OCI-LY7 (cell line): ENCODE results near the gene PLAAT2. TPM values are rescaled to one million over a fixed set of nuclear protein-coding genes. Genes with fewer than 3 reads are reported as not detected.

Source experiments
- BruUV-seq: library from RNA; stranded (reverse); fragments of 400-500 nt; replicated peaks from 2 replicates; lab custom pipeline; 2021; lab: Mats Ljungman, UMichigan
- CTCF ChIA-PET: fragments of 300-600 bp; sonication (Branson Sonifier 250); formaldehyde crosslinking; loops from one replicate; lab custom pipeline; 2022; ENCODE audit warnings: antibody characterized with exemption; ENCODE audit not compliant: unreplicated experiment; lab: Charles Lee
- POLR2A ChIA-PET: fragments of 300-600 bp; sonication (Branson Sonifier 250); formaldehyde crosslinking; loops from one replicate; lab custom pipeline; 2022; ENCODE audit warnings: antibody characterized with exemption; lab: Charles Lee
- DNase-seq: peaks from one replicate; pipeline ENCODE4 v3.0.0-alpha.2; 2015; ENCODE audit warnings: low spot score
- H2AFZ ChIP-seq: fragments of 200-600 bp; sonication (generic), shearing (Covaris generic); 2 replicates; pipeline ENCODE4 v1.6.1; 2014; ENCODE audit warnings: mild to moderate bottlenecking, antibody characterized with exemption, low read length, moderate library complexity
- H3K27ac ChIP-seq: fragments of 200-600 bp; sonication (generic); 2 replicates; pipeline ENCODE4 v1.5.1; 2014; ENCODE audit warnings: mixed run types, low read depth, mild to moderate bottlenecking, moderate library complexity, low read length, inconsistent platforms; ENCODE audit not compliant: poor library complexity, severe bottlenecking
- H3K36me3 ChIP-seq: fragments of 200-600 bp; sonication (generic); 2 replicates; pipeline ENCODE4 v1.6.1; 2014; ENCODE audit warnings: mild to moderate bottlenecking, antibody characterized with exemption, low read length, moderate library complexity, mixed read lengths; ENCODE audit not compliant: insufficient read depth
- H3K4me1 ChIP-seq: fragments of 200-600 bp; sonication (generic); 2 replicates; pipeline ENCODE4 v1.5.1; 2014; ENCODE audit warnings: mild to moderate bottlenecking, low read length; ENCODE audit not compliant: insufficient read depth, poor library complexity, severe bottlenecking
- H3K4me2 ChIP-seq: fragments of 200-600 bp; sonication (generic); 2 replicates; pipeline ENCODE4 v1.6.1; 2014; ENCODE audit warnings: mild to moderate bottlenecking, low read length
- H3K4me3 ChIP-seq: fragments of 200-600 bp; sonication (generic); 2 replicates; pipeline ENCODE4 v1.5.1; 2014; ENCODE audit warnings: mild to moderate bottlenecking, low read depth, low read length; ENCODE audit not compliant: poor library complexity, severe bottlenecking
- H3K79me2 ChIP-seq: fragments of 200-600 bp; sonication (generic); 2 replicates; pipeline ENCODE4 v1.6.1; 2016; ENCODE audit warnings: low read depth, mild to moderate bottlenecking, low read length, moderate library complexity, mixed read lengths; ENCODE audit not compliant: insufficient read depth
- H3K9me2 ChIP-seq: fragments of 200-600 bp; sonication (generic); 2 replicates; pipeline ENCODE4 v1.6.1; 2016; ENCODE audit warnings: mild to moderate bottlenecking, low read length, mixed read lengths; ENCODE audit not compliant: insufficient read depth
- H3K9me3 ChIP-seq: fragments of 200-600 bp; sonication (generic); 2 replicates; pipeline ENCODE4 v1.6.1; 2014; ENCODE audit warnings: mild to moderate bottlenecking, mixed run types, low read length, mixed read lengths
- H4K20me1 ChIP-seq: fragments of 200-600 bp; sonication (generic); 2 replicates; pipeline ENCODE4 v1.6.1; 2014; ENCODE audit warnings: mild to moderate bottlenecking, antibody characterized with exemption, low read length, moderate library complexity, mixed read lengths; ENCODE audit not compliant: insufficient read depth
- EZH2phosphoT487 ChIP-seq: fragments of 200-600 bp; sonication (generic); IDR thresholded peaks from 2 replicates; pipeline ENCODE4 v1.6.1; 2018; ENCODE audit warnings: low read depth, borderline replicate concordance, mild to moderate bottlenecking, mixed run types, antibody characterized with exemption, low read length, moderate library complexity, mixed read lengths
- intact Hi-C: fragments of 100-400 bp; cut with micrococcal nuclease; formaldehyde crosslinking; loops from one replicate; pipeline ENCODE4 v1.10.0; 2022; ENCODE audit not compliant: unreplicated experiment
- total RNA-seq, 2 experiments: library from RNA; depleted of rRNA in 1 of 2; stranded (reverse); fragments of >200 nt in 1 of 2; shearing (Covaris generic) in 1 of 2; gene quantifications; 2 replicates each; pipeline ENCODE4 v1.2.3, GENCODE V29; 2014 to 2022
- TF ChIP-seq, protein P1 (sequence below): fragments of 200-600 bp; sonication (generic); conservative IDR thresholded peaks from 2 replicates; pipeline ENCODE4 v1.5.1; 2014; ENCODE audit warnings: mild to moderate bottlenecking, antibody characterized with exemption, low read length, moderate library complexity, mixed read lengths

PLAAT2 gene
- total RNA-seq, 2 experiments from 2014 or later = not detected

DNA sequence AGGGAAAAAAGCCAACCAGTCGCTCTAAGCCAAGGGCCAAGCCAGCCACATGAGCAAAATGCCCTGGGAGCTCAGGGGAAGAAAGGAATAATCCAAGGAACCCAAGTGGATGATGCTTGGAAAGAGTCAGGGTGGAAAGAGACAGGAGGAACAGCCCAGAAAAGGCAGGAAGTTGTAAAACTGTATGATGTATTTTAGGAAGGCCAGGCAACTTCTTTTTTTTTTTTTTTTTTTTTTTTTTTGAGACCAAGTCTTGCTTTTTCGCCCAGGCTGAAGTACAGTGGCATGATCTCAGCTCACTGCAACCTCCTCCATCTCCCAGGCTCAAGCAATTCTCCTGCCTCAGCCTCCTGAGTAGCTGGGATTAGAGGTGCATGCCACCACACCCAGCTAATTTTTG lies 55.7 kb downstream of the PLAAT2 start:
- Histone ChIP-seq H3K36me3 (no peaks in the 10 kb centered on the region), H3K9me2 (no peaks in the 10 kb centered on the region), H3K9me3 (no peaks in the 10 kb centered on the region), H3K4me1 (no peaks in the 10 kb centered on the region), H2AFZ (no peak overlapping the region), H3K4me2 (no peak overlapping the region), H4K20me1 (no peaks in the 10 kb centered on the region), H3K27ac (no peak overlapping the region), H3K4me3 (no peak overlapping the region), H3K79me2 (no peaks in the 10 kb centered on the region)
- ChIA-PET POLR2A (interaction anchor here (0.7 kb wide), 1 partner anchor 55 kb away, joined by 4 read pairs; no protein-coding TSS in a partner anchor), CTCF (no interaction called here)
- intact Hi-C loops = no loop called here
- BruUV-seq = no TSS peak
- no peak for DNase-seq
- TF ChIP-seq EZH2phosphoT487 = no peak
- TF ChIP-seq, protein P1, sequence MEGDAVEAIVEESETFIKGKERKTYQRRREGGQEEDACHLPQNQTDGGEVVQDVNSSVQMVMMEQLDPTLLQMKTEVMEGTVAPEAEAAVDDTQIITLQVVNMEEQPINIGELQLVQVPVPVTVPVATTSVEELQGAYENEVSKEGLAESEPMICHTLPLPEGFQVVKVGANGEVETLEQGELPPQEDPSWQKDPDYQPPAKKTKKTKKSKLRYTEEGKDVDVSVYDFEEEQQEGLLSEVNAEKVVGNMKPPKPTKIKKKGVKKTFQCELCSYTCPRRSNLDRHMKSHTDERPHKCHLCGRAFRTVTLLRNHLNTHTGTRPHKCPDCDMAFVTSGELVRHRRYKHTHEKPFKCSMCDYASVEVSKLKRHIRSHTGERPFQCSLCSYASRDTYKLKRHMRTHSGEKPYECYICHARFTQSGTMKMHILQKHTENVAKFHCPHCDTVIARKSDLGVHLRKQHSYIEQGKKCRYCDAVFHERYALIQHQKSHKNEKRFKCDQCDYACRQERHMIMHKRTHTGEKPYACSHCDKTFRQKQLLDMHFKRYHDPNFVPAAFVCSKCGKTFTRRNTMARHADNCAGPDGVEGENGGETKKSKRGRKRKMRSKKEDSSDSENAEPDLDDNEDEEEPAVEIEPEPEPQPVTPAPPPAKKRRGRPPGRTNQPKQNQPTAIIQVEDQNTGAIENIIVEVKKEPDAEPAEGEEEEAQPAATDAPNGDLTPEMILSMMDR = no peak

DNA sequence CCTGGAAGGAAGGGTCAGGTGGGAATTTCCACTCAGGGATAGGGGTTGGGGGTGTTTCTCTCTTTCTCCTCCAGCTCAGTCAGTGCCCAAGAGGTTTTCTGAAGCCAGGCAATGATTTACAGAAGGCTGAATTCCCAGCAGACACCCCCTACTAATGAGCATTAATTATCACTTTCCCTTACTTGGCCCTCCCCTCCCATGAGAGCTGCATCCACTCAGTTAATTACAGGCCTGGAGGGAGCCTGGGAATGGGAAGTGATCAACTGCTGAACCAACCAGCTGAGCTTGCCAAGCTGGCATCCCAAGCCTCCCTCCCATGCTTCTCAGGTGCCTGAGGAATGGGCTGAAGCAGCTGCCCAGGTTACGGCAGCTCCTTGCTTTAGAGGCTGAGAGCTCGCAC lies 56.3 kb downstream of the PLAAT2 start:
- ChIA-PET CTCF (no interaction called here), POLR2A (interaction anchor here (0.7 kb wide), 1 partner anchor 55 kb away, joined by 4 read pairs; no protein-coding TSS in a partner anchor)
- Histone ChIP-seq H3K79me2 (no peaks in the 10 kb centered on the region), H3K9me3 (no peaks in the 10 kb centered on the region), H3K36me3 (no peaks in the 10 kb centered on the region), H3K27ac (no peak overlapping the region), H3K4me2 (no peak overlapping the region), H3K9me2 (no peaks in the 10 kb centered on the region), H3K4me3 (no peak overlapping the region), H4K20me1 (no peaks in the 10 kb centered on the region), H2AFZ (no peak overlapping the region), H3K4me1 (no peaks in the 10 kb centered on the region)
- TF ChIP-seq, protein P1 = no peak
- TF ChIP-seq EZH2phosphoT487 = no peak
- no TSS peak for BruUV-seq
- DNase-seq = no peak
- intact Hi-C loops = no loop called here

DNA sequence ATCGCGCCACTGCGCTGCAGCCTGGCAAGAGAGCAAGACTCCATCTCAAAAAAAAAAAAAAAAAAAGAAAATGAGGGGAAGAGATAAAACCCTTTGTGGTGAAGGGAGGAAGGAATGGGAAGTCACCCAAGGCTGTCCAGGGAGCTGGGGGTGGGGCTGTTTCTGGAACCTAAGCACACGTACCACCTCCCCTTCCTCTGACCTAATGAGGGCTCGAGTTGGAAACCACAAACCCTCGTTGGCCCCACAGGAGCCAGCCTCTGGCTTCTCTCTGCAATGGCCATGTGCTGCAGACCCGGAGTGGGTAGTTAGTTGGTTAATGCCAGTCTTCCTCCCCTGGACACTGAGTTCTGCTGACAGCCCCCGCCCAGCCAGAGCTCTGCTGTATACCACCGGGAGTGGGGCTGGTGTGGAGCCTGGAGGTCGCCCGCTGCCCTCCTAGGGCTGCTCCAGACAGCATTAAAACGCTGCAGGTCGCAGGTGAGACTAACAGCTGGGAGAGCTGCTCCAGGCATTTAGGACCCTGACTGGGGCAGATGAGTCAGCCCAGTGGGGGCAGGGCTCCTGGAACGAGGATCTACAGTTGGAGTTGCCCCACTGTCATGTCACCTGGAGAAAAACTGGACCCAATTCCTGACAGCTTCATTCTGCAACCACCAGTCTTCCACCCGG lies 57.2 kb downstream of the PLAAT2 start, which contains the start of gene LGALS12:
Gene LGALS12 (plus strand): TSS at position 228 of the 672 bp plus-strand sequence. CDS start 375 bp downstream, at position 603.
- H3K27ac ChIP-seq = no peak within 1 kb of the TSS
- H3K9me2 ChIP-seq = no peaks in the 10 kb centered on the region
- no peaks in the 10 kb centered on the region for H3K79me2 ChIP-seq
- CTCF ChIA-PET = no interaction called here
- H3K36me3 ChIP-seq = no peaks in the 10 kb centered on the region
- H3K4me3 ChIP-seq = no peak within 1 kb of the TSS
- no peak for DNase-seq
- no peak for TF ChIP-seq EZH2phosphoT487
- TF ChIP-seq, protein P1 = no peak
- POLR2A ChIA-PET = interaction anchor here (0.7 kb wide), 1 partner anchor 110 kb away, joined by 4 read pairs; no protein-coding TSS in a partner anchor
- intact Hi-C loops = no loop called here
- no peaks in the 10 kb centered on the region for H3K9me3 ChIP-seq
- no peak within 1 kb of the TSS for H3K4me2 ChIP-seq
- H4K20me1 ChIP-seq = no peaks in the 10 kb centered on the region
- BruUV-seq = no TSS peak
- H2AFZ ChIP-seq = no peak within 1 kb of the TSS
- H3K4me1 ChIP-seq = no peaks in the 10 kb centered on the region
